C1 segment of cervical spinal cord (tissue), 14 donors: ENCODE data around the gene FUBP1.
"Not testable (repeated sequence)": the region's sequence is repeated elsewhere in the genome, so short reads cannot be mapped to it uniquely, and the experiment has no call there.

Source experiments
- DNase-seq, 14 donors: peaks; one replicate each; lab custom pipeline; 2025; lab: John Stamatoyannopoulos, UW

FUBP1 gene

GRCh38 chr1:77989744-77990143, 10.9 kb upstream of the FUBP1 start:
- no peak for DNase-seq

GRCh38 chr1:77987919-77988318, 9.0 kb upstream of the FUBP1 start:
- no peak for DNase-seq

GRCh38 chr1:77986810-77987209, 7.9 kb upstream of the FUBP1 start:
- DNase-seq, result no peak

GRCh38 chr1:77984629-77985028, 5.8 kb upstream of the FUBP1 start:
- no peak for DNase-seq

DNA sequence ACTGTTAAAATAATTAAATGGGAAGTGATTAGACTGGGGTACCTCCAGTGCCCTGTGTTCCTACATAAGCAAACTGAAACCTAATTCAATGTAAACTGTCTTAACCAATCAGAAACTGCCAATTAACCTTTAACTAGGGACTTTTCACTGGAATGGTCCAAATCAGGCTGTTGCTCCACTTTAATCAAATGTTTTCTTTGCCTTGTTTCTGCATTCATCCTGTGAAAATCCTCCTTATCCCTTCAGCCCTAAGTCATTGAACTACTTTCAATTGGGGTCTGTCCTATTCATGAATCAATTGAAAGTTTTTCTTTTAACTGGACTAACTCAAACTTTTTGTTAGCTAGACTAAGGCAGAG, 5.1 kb upstream of the FUBP1 start:
- DNase-seq, result no peak

- not testable (repeated sequence) for DNase-seq
Observed at GRCh38 chr1:77983352-77983996, 4.6 kb upstream of the FUBP1 start.

GRCh38 chr1:77978293-77978968, 441 bp downstream of the FUBP1 start:
- peak in 13 of 14 donors; percentile 29 to 70 (median 56) for DNase-seq

- DNase-seq, result no peak
Observed at GRCh38 chr1:77977989-77978292, 931 bp downstream of the FUBP1 start.

DNA sequence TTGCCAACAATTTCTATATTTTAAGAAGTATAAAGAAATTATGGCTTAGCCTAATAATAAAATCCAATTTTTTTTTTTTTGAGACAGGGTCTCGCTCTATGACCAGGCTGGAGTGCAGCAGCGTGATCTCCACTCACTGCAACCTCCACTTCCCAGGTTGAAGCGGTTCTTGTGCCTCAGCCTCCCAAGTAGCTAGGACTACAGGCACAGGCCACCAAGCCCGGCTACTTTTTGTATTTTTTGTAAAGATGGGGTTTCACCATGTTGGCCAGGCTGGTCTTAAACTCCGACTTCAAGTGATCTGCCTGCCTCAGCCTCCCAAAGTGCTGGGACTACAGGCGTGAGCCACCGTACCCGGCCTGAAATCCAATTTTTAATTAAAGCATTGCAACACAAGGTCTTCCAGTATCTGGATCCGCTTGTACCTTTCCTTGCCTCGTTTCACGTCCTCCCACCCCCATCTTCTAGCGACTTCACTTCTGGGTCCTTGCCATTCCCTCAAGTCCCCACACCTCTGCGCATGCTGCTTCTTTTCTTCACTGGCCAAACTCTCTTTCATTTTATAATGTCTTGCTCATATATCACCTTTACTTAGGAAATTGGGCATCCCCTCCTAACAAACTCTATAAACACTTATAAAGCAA, 2.3 kb downstream of the FUBP1 start:
- no peak for DNase-seq

GRCh38 chr1:77975907-77976306, 3.0 kb downstream of the FUBP1 start:
- no peak for DNase-seq

- no peak for DNase-seq
Observed at GRCh38 chr1:77975386-77975785, 3.5 kb downstream of the FUBP1 start.

- DNase-seq, result no peak
Observed at GRCh38 chr1:77972080-77972479, 6.8 kb downstream of the FUBP1 start.

DNA sequence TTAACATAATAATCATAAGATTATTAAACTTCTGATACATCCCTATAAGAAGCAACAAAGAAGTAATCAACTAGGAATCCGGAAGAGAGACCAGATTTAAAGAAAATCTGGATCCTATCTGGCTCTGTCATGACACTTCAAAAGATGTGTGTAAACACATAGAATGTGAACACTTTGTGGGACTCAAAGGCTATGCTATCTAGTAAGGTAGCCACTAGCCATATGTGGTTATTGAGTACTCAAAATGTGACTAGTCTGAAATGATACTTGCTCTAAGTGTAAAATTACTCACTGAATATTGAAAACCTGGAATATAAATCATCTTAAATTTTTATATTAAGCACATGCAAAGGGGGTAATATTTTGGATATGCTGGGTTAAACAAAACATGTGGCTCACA, 8.7 kb downstream of the FUBP1 start:
- no peak for DNase-seq

DNA sequence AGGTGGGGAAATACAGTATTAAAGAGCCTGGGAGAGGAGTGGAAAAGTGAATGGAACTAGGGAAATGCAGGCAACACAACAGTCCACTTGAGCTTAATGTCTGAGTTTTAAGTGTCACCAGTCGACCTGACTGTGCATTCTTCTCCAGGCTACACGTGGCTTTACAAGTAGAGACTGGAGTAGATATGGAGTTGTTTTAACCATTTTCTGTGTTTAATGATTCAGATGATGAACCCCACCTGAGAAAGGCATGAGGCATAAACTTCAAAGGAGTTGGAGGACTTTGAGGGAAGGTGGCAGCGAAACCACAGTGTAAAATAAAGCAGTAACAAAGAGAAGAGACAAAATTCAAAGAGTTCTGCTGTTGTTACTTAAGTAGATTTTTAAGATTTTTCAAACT, 12.6 kb downstream of the FUBP1 start:
- DNase-seq, result no peak

- DNase-seq, result no peak
Observed at GRCh38 chr1:77961392-77961791, 17.5 kb downstream of the FUBP1 start.

GRCh38 chr1:77958850-77959249, 20.0 kb downstream of the FUBP1 start:
- no peak for DNase-seq

DNA sequence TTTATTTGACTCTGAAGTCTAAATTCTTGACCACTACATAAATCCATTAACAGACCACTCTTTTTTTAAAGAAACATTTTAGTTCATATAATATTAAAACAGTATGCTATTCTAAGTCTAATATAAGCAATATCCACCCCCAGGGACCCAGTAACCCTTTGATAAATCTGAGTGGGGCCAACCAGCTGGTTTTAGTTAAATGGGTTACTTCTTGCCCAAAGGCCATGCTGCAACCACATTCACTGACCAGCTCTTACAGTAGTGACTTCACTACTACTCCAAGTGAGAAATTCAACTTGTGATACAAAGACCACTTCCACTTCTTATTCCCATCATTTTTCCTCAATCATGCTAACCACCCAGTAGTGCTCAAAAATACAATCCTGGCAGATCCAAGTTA, 20.5 kb downstream of the FUBP1 start:
- no peak for DNase-seq

DNA sequence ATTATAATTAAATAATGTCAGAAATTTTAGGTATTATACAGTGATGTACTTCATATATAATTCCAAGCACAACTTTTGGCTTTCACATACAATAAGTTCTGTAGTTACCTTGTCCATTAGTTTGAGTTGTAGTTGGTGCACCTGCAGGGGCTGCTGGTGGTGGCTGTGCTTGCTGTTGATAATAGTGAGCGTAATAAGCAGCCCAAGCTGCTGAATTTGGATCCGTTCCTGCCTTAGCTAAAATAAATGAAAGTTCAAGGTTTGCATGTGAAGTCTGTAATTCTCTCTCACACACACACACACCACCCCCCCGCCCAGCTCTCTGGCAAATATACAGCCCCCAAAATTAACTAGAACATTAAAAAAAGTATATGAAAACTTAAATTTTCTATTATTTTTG, 22.4 kb downstream of the FUBP1 start:
- DNase-seq, result no peak

- no peak for DNase-seq
Observed at GRCh38 chr1:77955709-77956108, 23.2 kb downstream of the FUBP1 start.

GRCh38 chr1:77954521-77954920, 24.4 kb downstream of the FUBP1 start:
- no peak for DNase-seq

DNA sequence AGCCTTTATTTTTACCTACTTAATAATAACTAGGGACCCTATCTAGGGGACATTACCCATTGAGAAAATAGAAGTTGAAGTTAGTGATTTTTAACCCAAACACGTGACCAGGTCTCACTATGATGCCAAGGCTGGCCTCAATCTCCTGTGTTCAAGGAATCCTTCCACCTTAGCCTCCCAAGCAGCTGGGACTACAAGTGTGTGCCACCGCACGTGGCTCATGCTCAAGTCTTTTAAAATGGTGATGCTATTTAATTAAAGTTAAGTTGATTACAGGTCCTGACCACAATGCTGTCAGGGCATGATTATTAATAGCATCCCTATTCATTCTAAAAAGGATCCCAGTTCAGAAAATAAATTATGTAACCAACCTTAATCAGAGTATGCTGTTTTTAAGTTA, 25.0 kb downstream of the FUBP1 start:
- DNase-seq, result no peak

DNA sequence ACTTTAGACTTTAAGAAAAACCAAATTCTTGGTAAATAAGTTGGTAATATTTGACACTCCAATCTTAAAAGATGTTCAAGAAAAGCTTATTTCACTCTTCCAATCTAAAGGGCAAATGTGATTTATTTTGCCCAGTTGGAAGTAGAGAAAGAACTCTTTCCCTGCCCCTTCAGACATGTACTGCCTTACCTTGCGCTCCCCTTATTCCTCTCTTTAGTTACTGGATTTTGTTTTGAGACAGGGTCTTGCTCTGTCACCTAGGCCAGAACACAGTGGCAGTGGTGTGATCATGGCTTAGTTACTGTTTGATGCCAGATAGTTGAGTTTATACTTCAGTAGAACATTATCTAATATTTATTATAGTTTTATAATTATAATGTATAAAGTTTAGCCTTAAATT, 27.5 kb downstream of the FUBP1 start:
- no peak for DNase-seq

DNA sequence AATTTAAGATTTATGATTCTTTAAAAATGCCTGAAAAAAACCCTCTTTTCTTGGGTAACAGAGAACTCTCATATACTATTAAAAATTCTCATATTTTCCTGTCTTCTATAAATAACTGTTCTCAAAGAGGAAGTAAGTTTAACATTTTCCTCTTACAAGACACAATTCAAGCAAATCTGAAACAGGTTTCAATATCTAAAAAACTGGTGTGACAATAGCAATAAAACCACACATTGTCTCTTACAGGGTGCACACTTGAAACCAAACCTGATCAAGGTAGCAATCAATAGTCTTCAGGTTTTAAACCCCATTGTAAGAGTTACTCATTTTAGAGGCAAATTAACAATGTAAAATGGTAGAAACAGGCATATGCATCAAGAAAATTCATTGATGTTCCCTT, 28.0 kb downstream of the FUBP1 start:
- no peak for DNase-seq
